ENCODE results near the gene MACROH2A2.

Gene MACROH2A2

DNA sequence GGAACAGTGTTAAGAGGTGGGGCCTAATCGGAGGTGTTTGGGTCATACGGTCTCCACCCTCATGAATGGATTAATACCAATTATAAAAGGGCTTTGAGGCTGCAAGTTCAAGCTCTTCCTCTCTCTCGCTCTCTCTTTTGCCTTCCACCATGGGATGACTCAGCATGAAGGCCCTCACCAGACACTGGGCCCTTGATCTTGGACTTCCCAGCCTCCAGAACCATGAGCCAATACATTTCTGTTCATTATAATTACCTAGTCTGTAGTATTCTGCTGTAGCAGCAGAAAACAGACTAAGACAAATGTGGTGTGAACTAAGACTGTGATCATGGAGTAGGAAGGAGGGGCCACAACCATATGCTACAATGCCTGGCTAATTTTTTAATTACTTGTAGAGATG, 72.3 kb downstream of the MACROH2A2 start:
- TF ChIP-seq, protein P1, sequence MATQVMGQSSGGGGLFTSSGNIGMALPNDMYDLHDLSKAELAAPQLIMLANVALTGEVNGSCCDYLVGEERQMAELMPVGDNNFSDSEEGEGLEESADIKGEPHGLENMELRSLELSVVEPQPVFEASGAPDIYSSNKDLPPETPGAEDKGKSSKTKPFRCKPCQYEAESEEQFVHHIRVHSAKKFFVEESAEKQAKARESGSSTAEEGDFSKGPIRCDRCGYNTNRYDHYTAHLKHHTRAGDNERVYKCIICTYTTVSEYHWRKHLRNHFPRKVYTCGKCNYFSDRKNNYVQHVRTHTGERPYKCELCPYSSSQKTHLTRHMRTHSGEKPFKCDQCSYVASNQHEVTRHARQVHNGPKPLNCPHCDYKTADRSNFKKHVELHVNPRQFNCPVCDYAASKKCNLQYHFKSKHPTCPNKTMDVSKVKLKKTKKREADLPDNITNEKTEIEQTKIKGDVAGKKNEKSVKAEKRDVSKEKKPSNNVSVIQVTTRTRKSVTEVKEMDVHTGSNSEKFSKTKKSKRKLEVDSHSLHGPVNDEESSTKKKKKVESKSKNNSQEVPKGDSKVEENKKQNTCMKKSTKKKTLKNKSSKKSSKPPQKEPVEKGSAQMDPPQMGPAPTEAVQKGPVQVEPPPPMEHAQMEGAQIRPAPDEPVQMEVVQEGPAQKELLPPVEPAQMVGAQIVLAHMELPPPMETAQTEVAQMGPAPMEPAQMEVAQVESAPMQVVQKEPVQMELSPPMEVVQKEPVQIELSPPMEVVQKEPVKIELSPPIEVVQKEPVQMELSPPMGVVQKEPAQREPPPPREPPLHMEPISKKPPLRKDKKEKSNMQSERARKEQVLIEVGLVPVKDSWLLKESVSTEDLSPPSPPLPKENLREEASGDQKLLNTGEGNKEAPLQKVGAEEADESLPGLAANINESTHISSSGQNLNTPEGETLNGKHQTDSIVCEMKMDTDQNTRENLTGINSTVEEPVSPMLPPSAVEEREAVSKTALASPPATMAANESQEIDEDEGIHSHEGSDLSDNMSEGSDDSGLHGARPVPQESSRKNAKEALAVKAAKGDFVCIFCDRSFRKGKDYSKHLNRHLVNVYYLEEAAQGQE (IDR thresholded peaks at IDR 0.05; ENCODE audit: insufficient read depth in 1 of 2, low read depth in 2 of 2, low read length in 2 of 2), result no peak
- no peak for TF ChIP-seq FOXP2 (optimal IDR thresholded peaks at IDR 0.05; ENCODE audit: borderline replicate concordance, extremely low read depth, extremely low read length, insufficient read depth)
- no peak for TF ChIP-seq TAF1 (IDR thresholded peaks at IDR 0.05; ENCODE audit: borderline replicate concordance, insufficient read depth, low read length)
- TF ChIP-seq POLR2AphosphoS5 (IDR thresholded peaks at IDR 0.05; ENCODE audit: low read depth, low read length), result no peak
- TF ChIP-seq SIN3A (IDR thresholded peaks at IDR 0.05; ENCODE audit: borderline replicate concordance, insufficient read depth, low read length), result no peak

DNA sequence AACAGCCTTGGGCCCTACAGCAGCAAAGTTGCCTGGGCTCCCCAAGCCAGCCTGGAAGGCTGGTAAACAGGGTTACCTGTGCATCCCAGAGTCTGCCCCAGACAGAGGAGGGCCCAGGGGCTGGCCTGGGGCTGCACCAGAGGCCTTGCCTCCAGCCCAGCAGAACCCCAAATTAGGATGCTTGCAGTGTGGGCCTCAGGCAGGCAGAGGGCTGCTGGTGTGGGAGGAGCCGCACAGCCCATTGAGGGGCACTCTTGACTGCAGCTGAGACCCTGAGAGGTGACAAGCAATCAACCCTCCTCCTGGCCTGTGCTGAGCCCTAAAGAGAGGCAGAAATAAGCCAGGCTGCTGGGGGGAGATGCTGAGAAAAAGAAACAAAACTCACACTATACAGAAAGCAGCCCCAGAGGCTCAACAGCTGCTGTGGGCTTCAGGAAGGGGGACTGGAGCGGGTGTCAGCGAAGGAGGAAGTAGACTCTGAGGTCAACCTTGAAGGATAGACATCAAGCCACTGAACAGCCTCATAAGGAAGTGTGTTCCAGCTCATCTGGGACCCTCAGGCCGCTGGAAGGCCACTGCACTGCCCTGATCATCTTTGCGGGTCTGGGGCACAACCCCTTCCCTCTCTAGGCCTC, 73.4 kb downstream of the MACROH2A2 start:
- no peak for TF ChIP-seq TAF1 (IDR thresholded peaks at IDR 0.05; ENCODE audit: borderline replicate concordance, insufficient read depth, low read length)
- no peak for TF ChIP-seq SIN3A (IDR thresholded peaks at IDR 0.05; ENCODE audit: borderline replicate concordance, insufficient read depth, low read length)
- no peak for TF ChIP-seq FOXP2 (optimal IDR thresholded peaks at IDR 0.05; ENCODE audit: borderline replicate concordance, extremely low read depth, extremely low read length, insufficient read depth)
- no peak for TF ChIP-seq POLR2AphosphoS5 (IDR thresholded peaks at IDR 0.05; ENCODE audit: low read depth, low read length)
- TF ChIP-seq, protein P1 (IDR thresholded peaks at IDR 0.05; ENCODE audit: insufficient read depth in 1 of 2, low read depth in 2 of 2, low read length in 2 of 2), result no peak

- TF ChIP-seq POLR2AphosphoS5 (IDR thresholded peaks at IDR 0.05; ENCODE audit: low read depth, low read length) (no peak), FOXP2 (optimal IDR thresholded peaks at IDR 0.05; ENCODE audit: borderline replicate concordance, extremely low read depth, extremely low read length, insufficient read depth) (no peak)
Observed at GRCh38 chr10:70126700-70127395, 74.2 kb downstream of the MACROH2A2 start.

DNA sequence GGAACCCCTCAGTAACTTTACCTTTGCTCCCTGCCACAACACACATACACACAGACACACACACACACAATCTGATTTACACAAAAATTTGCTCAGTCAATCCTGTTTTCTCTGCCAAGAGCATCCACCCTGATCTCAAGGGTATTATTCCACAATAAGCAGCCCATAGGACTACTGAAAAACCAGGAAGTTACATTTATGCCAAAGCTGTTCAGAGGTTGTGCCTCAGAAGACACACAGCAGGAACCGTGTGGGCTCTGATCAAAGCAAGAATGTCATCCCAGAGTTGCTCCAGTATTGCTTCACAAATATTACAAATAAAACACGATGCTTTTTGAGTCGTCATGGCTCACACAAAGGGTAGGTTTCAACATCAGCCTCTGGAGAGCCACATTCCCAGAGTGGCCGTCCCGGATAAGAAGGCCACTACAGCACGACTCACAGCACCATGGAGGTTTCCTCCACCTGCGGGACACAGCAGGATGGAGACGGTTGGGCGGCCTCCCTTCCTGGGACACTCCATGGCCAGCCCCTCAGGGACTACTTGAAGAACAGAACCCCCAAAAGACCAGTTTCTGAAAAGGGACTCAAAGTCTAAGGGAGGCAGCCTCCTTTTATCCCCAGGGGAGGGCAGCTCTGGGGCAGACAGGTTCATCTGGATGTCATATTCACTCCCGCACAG, 78.4 kb downstream of the MACROH2A2 start:
- TF ChIP-seq TAF1 (IDR thresholded peaks at IDR 0.05; ENCODE audit: borderline replicate concordance, insufficient read depth, low read length) (no peak), POLR2AphosphoS5 (IDR thresholded peaks at IDR 0.05; ENCODE audit: low read depth, low read length) (no peak), FOXP2 (optimal IDR thresholded peaks at IDR 0.05; ENCODE audit: borderline replicate concordance, extremely low read depth, extremely low read length, insufficient read depth) (no peak), SIN3A (IDR thresholded peaks at IDR 0.05; ENCODE audit: borderline replicate concordance, insufficient read depth, low read length) (no peak)
- TF ChIP-seq, protein P1 (IDR thresholded peaks at IDR 0.05; ENCODE audit: insufficient read depth in 1 of 2, low read depth in 2 of 2, low read length in 2 of 2), result no peak

DNA sequence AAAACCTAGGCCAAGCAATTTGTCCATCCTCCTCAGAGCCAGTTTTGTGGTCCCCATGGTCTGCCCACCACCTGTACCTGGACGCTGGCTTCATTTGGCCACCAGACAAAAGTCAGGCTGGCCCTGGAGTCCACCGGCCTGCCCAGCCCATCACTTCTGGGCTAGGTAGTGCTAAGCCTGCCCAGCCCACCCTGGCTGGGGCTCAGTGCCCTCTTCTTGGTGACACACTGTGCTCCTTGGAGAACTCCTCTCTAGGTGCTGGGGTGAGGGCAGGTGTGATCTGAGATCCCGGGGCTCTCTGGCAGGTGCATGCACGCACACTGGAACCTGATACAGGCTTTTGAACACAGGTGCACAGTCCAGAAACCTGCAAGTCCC, 78.9 kb downstream of the MACROH2A2 start:
- TF ChIP-seq, protein P1 (IDR thresholded peaks at IDR 0.05; ENCODE audit: insufficient read depth in 1 of 2, low read depth in 2 of 2, low read length in 2 of 2), result no peak
- TF ChIP-seq FOXP2 (optimal IDR thresholded peaks at IDR 0.05; ENCODE audit: borderline replicate concordance, extremely low read depth, extremely low read length, insufficient read depth) (no peak), SIN3A (IDR thresholded peaks at IDR 0.05; ENCODE audit: borderline replicate concordance, insufficient read depth, low read length) (no peak), POLR2AphosphoS5 (IDR thresholded peaks at IDR 0.05; ENCODE audit: low read depth, low read length) (no peak), TAF1 (IDR thresholded peaks at IDR 0.05; ENCODE audit: borderline replicate concordance, insufficient read depth, low read length) (no peak)

Measured in PFSK-1 (cell line).